GM21515 (cell line): ENCODE data around the gene DNAJC17.

ENCODE experiments used
- ATAC-seq: cut with Tn5 transposase; IDR thresholded peaks from one replicate; pipeline ENCODE4 v1.9.1; 2021; ENCODE audit not compliant: unreplicated experiment

DNAJC17 gene

GRCh38 chr15:40807028-40807887 is at the start of gene DNAJC17, which contains the start of gene ZFYVE19:
TSS of gene DNAJC17 (minus strand) at chr15:40807473. CDS start at chr15:40807446, 27 bp downstream.
TSS of gene ZFYVE19 (plus strand) at chr15:40807089. CDS start at chr15:40807590, 501 bp downstream.
- ATAC-seq, result peak; percentile 92

GRCh38 chr15:40856746-40857145 is 49.5 kb upstream of the DNAJC17 start:
- ATAC-seq, result no peak

GRCh38 chr15:40855706-40856234 is 48.5 kb upstream of the DNAJC17 start:
- ATAC-seq, result no peak

GRCh38 chr15:40854161-40854560 is 46.9 kb upstream of the DNAJC17 start:
- no peak for ATAC-seq

- no peak for ATAC-seq
Observed at GRCh38 chr15:40853241-40853890, 46.1 kb upstream of the DNAJC17 start.

GRCh38 chr15:40852529-40852928 is 45.3 kb upstream of the DNAJC17 start:
- no peak for ATAC-seq

GRCh38 chr15:40850576-40851112 is 43.4 kb upstream of the DNAJC17 start:
- no peak for ATAC-seq

GRCh38 chr15:40847223-40847961 is 40.1 kb upstream of the DNAJC17 start:
- ATAC-seq, result no peak

- ATAC-seq, result no peak
Observed at GRCh38 chr15:40846841-40847222, 39.6 kb upstream of the DNAJC17 start.

- ATAC-seq, result no peak
Observed at GRCh38 chr15:40845511-40846284, 38.4 kb upstream of the DNAJC17 start.

GRCh38 chr15:40845036-40845435 is 37.8 kb upstream of the DNAJC17 start:
- no peak for ATAC-seq

- ATAC-seq, result no peak
Observed at GRCh38 chr15:40844696-40845030, 37.4 kb upstream of the DNAJC17 start.

GRCh38 chr15:40843885-40844695 is 36.8 kb upstream of the DNAJC17 start, which contains the start of gene SPINT1:
TSS of gene SPINT1 (plus strand) at chr15:40844048. CDS start at chr15:40844555, 507 bp downstream.
- no peak for ATAC-seq

- ATAC-seq, result no peak
Observed at GRCh38 chr15:40843261-40843884, 36.1 kb upstream of the DNAJC17 start.

GRCh38 chr15:40841741-40842140 is 34.5 kb upstream of the DNAJC17 start:
- ATAC-seq, result no peak

- no peak for ATAC-seq
Observed at GRCh38 chr15:40838756-40839155, 31.5 kb upstream of the DNAJC17 start.

GRCh38 chr15:40836020-40836419 is 28.7 kb upstream of the DNAJC17 start:
- no peak for ATAC-seq

- ATAC-seq, result no peak
Observed at GRCh38 chr15:40832903-40833302, 25.6 kb upstream of the DNAJC17 start.

- ATAC-seq, result no peak
Observed at GRCh38 chr15:40831861-40832260, 24.6 kb upstream of the DNAJC17 start.
